Hepatocyte (in vitro differentiated cells): ENCODE data around the gene DMWD. TPM values are rescaled to one million over a fixed set of nuclear protein-coding genes. Genes with fewer than 3 reads are reported as not detected.

Experiments used
- DNase-seq: peaks from one replicate; pipeline ENCODE4 v3.0.0-alpha.2; 2016; ENCODE audit warnings: low spot score
- H2AFZ ChIP-seq: fragments of 200-600 bp; sonication (generic); 2 replicates; pipeline ENCODE4 v1.6.0; 2016; ENCODE audit warnings: antibody characterized with exemption, mild to moderate bottlenecking
- H3K27ac ChIP-seq: fragments of 200-600 bp; sonication (generic); 2 replicates; pipeline ENCODE4 v1.5.1; 2016; ENCODE audit warnings: mild to moderate bottlenecking
- H3K27me3 ChIP-seq: fragments of 200-600 bp; sonication (generic); 2 replicates; pipeline ENCODE4 v1.6.1; 2016
- H3K36me3 ChIP-seq: fragments of 200-600 bp; sonication (generic); replicated peaks from 2 replicates; pipeline ENCODE4 v1.5.1; 2016; ENCODE audit warnings: low read depth; ENCODE audit not compliant: insufficient read depth
- H3K4me1 ChIP-seq: fragments of 200-600 bp; sonication (generic); 2 replicates; pipeline ENCODE4 v1.5.1; 2016; ENCODE audit warnings: mild to moderate bottlenecking, moderate library complexity; ENCODE audit not compliant: insufficient read depth
- H3K4me2 ChIP-seq: fragments of 200-600 bp; sonication (generic); 2 replicates; pipeline ENCODE4 v1.6.0; 2016
- H3K4me3 ChIP-seq: fragments of 200-600 bp; sonication (generic); 2 replicates; pipeline ENCODE4 v1.5.1; 2016; ENCODE audit warnings: mild to moderate bottlenecking
- H3K79me2 ChIP-seq: fragments of 200-600 bp; sonication (generic); 2 replicates; pipeline ENCODE4 v1.6.0; 2017; ENCODE audit warnings: mild to moderate bottlenecking
- H3K9me2 ChIP-seq: fragments of 200-600 bp; sonication (generic); replicated peaks from 2 replicates; pipeline ENCODE4 v1.6.0; 2017; ENCODE audit warnings: mild to moderate bottlenecking; ENCODE audit not compliant: insufficient read depth
- H3K9me3 ChIP-seq: fragments of 200-600 bp; sonication (generic); 2 replicates; pipeline ENCODE4 v1.5.1; 2016; ENCODE audit warnings: low read depth, mild to moderate bottlenecking
- H4K20me1 ChIP-seq: fragments of 200-600 bp; sonication (generic); 2 replicates; pipeline ENCODE4 v1.6.0; 2016; ENCODE audit warnings: mild to moderate bottlenecking; ENCODE audit not compliant: insufficient read depth, poor library complexity, severe bottlenecking
- EZH2 ChIP-seq: fragments of 200-600 bp; sonication (generic); IDR thresholded peaks from 2 replicates; pipeline ENCODE4 v1.6.1; 2016; ENCODE audit warnings: antibody characterized with exemption, mild to moderate bottlenecking, borderline replicate concordance
- EZH2phosphoT487 ChIP-seq: fragments of 200-600 bp; sonication (generic); IDR thresholded peaks from one replicate; pipeline ENCODE4 v1.6.1; 2018; ENCODE audit warnings: antibody characterized with exemption, mild to moderate bottlenecking, low read depth, moderate library complexity; ENCODE audit not compliant: unreplicated experiment, severe bottlenecking
- WGBS: methylation state at CpG from one replicate; pipeline ENCODE4 v1.1.6; 2016; ENCODE audit warnings: low lambda C conversion rate; ENCODE audit errors: missing lambda C conversion rate; 5-methylcytosine and 5-hydroxymethylcytosine counted together
- polyA plus RNA-seq: library from polyadenylated mRNA; unstranded; fragments of >200 nt; fragmentation: Nextera tagmentation; extraction: Ambion mirVana; gene quantifications from 2 replicates; pipeline ENCODE4 v1.2.1, GENCODE V29; 2016
- total RNA-seq: library from RNA; depleted of rRNA; stranded (reverse); fragments of >200 nt; gene quantifications from 2 replicates; pipeline ENCODE4 v1.2.3, GENCODE V29; 2014
- TF ChIP-seq, protein P1 (sequence below): fragments of 200-600 bp; sonication (generic); IDR thresholded peaks from 2 replicates; pipeline ENCODE4 v1.5.1; 2016; ENCODE audit warnings: antibody characterized with exemption, mild to moderate bottlenecking; ENCODE audit not compliant: poor library complexity

DMWD gene
- total and polyA plus RNA-seq, 2 experiments from 2014 or later, result 23.7 to 70.1 TPM

DNA sequence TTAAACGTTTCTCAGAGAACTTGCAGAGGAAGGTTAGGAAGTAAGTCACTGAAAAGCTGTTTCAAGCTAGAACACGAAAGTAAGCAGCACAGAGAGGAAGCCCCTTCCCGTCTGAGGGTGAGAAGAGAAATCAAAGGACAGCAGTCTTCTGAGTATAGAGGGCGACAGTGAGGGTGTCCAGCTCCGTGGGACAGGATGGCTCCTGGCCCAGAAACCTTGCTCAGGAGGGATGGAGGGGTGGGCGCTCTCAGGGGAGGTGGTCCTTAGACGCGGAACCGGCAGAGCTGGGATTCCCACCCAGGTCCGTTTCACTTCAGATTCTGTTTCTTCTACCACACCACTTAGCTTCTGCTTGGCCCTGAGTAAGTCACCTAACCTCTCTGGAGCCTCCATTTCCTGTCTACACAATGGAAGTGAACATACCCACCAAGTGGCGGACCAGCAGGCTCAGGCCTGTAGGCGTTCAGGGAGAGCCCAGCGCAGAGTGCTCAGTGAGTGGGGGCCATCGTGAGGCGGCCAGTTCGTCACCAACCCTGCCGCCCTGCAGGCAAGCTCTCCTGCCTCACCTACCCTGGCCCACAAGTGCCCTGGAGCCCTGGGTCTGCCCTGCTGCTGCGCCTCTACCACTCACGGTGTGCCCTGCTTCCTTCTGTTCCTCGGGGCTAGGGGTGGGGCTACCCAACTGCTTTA, 27.9 kb upstream of the DMWD start:
- 89% methylated on average over 19 of the region's 20 CpGs for WGBS

DNA sequence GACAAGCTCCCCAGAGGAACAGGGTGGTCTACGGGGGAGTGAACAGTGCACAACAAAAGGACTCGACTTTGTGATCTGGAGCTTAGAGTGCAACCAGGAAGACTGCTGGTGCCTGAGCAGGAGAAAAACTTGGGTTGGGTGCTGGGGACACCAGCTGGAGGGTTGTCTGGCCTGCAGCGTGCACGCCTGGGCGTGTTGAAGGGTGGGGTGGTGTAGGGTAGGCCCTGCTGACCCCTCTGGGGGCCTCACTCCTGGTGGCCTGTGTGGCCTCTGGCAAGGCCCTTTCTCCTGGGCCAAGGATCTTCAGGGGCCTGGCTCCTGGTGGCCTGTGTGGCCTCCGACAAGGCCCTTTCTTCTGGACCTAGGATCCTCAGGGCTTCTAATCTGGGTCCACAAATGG, 27.1 kb upstream of the DMWD start:
- 94% methylated on average over 6 of the region's 6 CpGs for WGBS
- no peak for DNase-seq
- Histone ChIP-seq H3K4me3 (no peak overlapping the region), H3K27ac (no peak overlapping the region), H3K9me3 (no peaks in the 10 kb centered on the region), H3K9me2 (no peaks in the 10 kb centered on the region), H4K20me1 (no peaks in the 10 kb centered on the region), H3K36me3 (no peaks in the 10 kb centered on the region), H3K27me3 (no peaks in the 10 kb centered on the region), H2AFZ (no peak overlapping the region), H3K79me2 (no peaks in the 10 kb centered on the region), H3K4me1 (peaks cover 7% of the 10 kb centered on the region), H3K4me2 (no peak overlapping the region)
- no peak for TF ChIP-seq EZH2
- TF ChIP-seq EZH2phosphoT487, result no peak
- TF ChIP-seq, protein P1, sequence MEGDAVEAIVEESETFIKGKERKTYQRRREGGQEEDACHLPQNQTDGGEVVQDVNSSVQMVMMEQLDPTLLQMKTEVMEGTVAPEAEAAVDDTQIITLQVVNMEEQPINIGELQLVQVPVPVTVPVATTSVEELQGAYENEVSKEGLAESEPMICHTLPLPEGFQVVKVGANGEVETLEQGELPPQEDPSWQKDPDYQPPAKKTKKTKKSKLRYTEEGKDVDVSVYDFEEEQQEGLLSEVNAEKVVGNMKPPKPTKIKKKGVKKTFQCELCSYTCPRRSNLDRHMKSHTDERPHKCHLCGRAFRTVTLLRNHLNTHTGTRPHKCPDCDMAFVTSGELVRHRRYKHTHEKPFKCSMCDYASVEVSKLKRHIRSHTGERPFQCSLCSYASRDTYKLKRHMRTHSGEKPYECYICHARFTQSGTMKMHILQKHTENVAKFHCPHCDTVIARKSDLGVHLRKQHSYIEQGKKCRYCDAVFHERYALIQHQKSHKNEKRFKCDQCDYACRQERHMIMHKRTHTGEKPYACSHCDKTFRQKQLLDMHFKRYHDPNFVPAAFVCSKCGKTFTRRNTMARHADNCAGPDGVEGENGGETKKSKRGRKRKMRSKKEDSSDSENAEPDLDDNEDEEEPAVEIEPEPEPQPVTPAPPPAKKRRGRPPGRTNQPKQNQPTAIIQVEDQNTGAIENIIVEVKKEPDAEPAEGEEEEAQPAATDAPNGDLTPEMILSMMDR, result no peak

More for the DNA sequence above, 27.9 kb upstream of the DMWD start:
- Histone ChIP-seq H3K4me3 (no peak overlapping the region), H3K79me2 (no peaks in the 10 kb centered on the region), H4K20me1 (no peaks in the 10 kb centered on the region), H2AFZ (no peak overlapping the region), H3K4me1 (peaks cover 6% of the 10 kb centered on the region), H3K9me3 (no peaks in the 10 kb centered on the region), H3K27ac (no peak overlapping the region), H3K9me2 (no peaks in the 10 kb centered on the region), H3K27me3 (no peaks in the 10 kb centered on the region), H3K4me2 (no peak overlapping the region), H3K36me3 (no peaks in the 10 kb centered on the region)
- TF ChIP-seq EZH2phosphoT487 (no peak), EZH2 (no peak)
- TF ChIP-seq, protein P1, result no peak
- no peak for DNase-seq

DNA sequence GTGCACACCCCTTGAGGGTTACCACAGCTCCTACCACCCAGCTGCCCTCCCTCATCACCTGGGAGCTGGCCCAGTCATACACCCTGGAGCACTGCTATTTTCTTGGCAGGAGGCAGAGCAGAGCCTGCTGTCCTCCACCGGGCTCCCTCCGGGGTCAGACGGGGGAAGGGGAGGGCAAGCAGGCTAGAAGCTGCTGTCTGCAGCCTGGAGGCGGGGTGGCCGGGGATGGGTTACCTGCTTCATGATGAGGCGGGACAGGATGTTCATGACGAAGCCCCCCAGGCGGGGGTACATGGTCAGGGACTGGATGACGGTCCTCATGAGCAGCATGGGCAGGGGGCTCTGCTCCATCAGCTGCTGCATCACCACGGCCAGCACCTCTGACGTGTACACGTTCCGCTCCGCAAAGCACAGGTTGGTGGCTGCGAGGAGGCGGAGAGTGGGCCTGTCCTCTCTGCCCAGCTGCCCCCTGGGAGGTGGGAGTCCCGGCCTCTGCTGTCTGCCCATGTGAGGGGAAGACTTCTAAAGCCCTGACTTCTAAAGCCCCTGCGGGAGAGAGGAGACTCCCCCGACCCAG, 25.2 kb upstream of the DMWD start:
- no peaks in the 10 kb centered on the region for H3K36me3 ChIP-seq

More for the DNA sequence above, 25.2 kb upstream of the DMWD start:
- Histone ChIP-seq H3K4me3 (no peak overlapping the region), H2AFZ (no peak overlapping the region), H3K4me1 (peaks cover 7% of the 10 kb centered on the region), H3K9me2 (no peaks in the 10 kb centered on the region), H3K79me2 (no peaks in the 10 kb centered on the region), H3K27ac (no peak overlapping the region), H3K4me2 (no peak overlapping the region), H3K9me3 (no peaks in the 10 kb centered on the region), H4K20me1 (no peaks in the 10 kb centered on the region), H3K27me3 (no peaks in the 10 kb centered on the region)
- TF ChIP-seq EZH2phosphoT487 (no peak), EZH2 (no peak)
- TF ChIP-seq, protein P1, result no peak
- 77% methylated on average over 19 of the region's 19 CpGs for WGBS
- DNase-seq, result no peak
